Heart right ventricle (tissue), 16 donors: Measurements from ENCODE around the gene ORC4. TPM values are rescaled to one million over a fixed set of nuclear protein-coding genes. Genes with fewer than 3 reads are reported as not detected.

Experiments
- ATAC-seq, 8 donors: fragments of 200-7000 bp; cut with Tn5 transposase; one replicate each; pipeline ENCODE4 v1.9.1; 2020; ENCODE audit warnings: mild to moderate bottlenecking in 8 of 8, moderate library complexity in 8 of 8, moderate number of reproducible peaks in 1 of 8
- DNase-seq, 2 donors: peaks; one replicate each; pipeline ENCODE4 v3.0.0-alpha.2; 2020
- H3K27ac ChIP-seq, 10 donors: fragments of 200-600 bp; sonication (generic) in 2 of 10; one replicate each; pipeline versions ENCODE4 v1.5.0 to v1.8.0; 2020 to 2022; ENCODE audit warnings: mild to moderate bottlenecking in 3 of 10
- H3K27me3 ChIP-seq, 7 donors: fragments of 200-600 bp; one replicate each; pipeline ENCODE4 v1.8.0; 2021 to 2022; ENCODE audit warnings: mild to moderate bottlenecking in 2 of 7
- H3K36me3 ChIP-seq, 9 donors: fragments of 200-600 bp; sonication (generic) in 1 of 9; one replicate each; pipeline versions ENCODE4 v1.5.0 to v1.8.0; 2020 to 2022; ENCODE audit warnings: mild to moderate bottlenecking in 2 of 9
- H3K4me1 ChIP-seq, 9 donors: fragments of 200-600 bp; sonication (generic) in 1 of 9; one replicate each; pipeline versions ENCODE4 v1.5.0 to v1.8.0; 2020 to 2022; ENCODE audit warnings: mild to moderate bottlenecking in 4 of 9
- H3K4me3 ChIP-seq, 10 donors: fragments of 200-600 bp; sonication (generic) in 2 of 10; one replicate each; pipeline versions ENCODE4 v1.5.0 to v1.8.0; 2020 to 2022; ENCODE audit warnings: mild to moderate bottlenecking in 7 of 10, moderate library complexity in 2 of 10
- H3K9me3 ChIP-seq, 11 donors: fragments of 200-600 bp in 10 of 11; sonication (generic) in 2 of 11; one replicate each; pipeline versions ENCODE4 v1.5.0 to v1.8.0; 2013 to 2022; ENCODE audit warnings: mild to moderate bottlenecking in 2 of 11, control low read depth in 1 of 11, moderate library complexity in 1 of 11
- WGBS, 2 donors: extraction: QIAGEN DNeasy Blood & Tissue Kit; methylation state at CpG; one replicate each; pipeline ENCODE4 v1.1.7; 2013; ENCODE audit warnings: inconsistent platforms in 1 of 2; 5-methylcytosine and 5-hydroxymethylcytosine counted together
- intact Hi-C, 10 donors: fragments of 100-400 bp; cut with DNase I; formaldehyde crosslinking; loops; one replicate each; pipeline versions ENCODE4 v1.11.1 to v1.14.2; 2022
- polyA plus RNA-seq, 2 donors: library from polyadenylated mRNA; stranded (reverse); fragments of 200-250 nt; gene quantifications; one replicate each; pipeline ENCODE4 v1.2.3, GENCODE V29; 2013
- total RNA-seq, 10 donors: library from RNA; stranded (reverse); fragmentation: NEBNext Ultra II Directional in 3 of 10; extraction: Animal tissue kit (Norgen Biotek cat#: 25700) in 3 of 10; gene quantifications; one replicate each; pipeline versions ENCODE4 v1.2.1 to v1.2.4, GENCODE V29; 2021 to 2023
- TF ChIP-seq, protein P1 (sequence below), 9 donors: fragments of 200-600 bp; sonication (generic) in 2 of 9; IDR thresholded peaks; one replicate each; pipeline versions ENCODE4 v1.5.0 to v1.8.0; 2021 to 2022; ENCODE audit warnings: antibody characterized with exemption in 9 of 9, mild to moderate bottlenecking in 5 of 9, moderate library complexity in 1 of 9
- donor health status: Arrhythmogenic right ventricular cardiomyopathy.
- donor health status: ischemic (EF 13 %, LVEDD 7.1; RV severe dilation, severe dysfunction).
- donor health status: healthy with polysubstance abuse.
- donor health status: DM: no; HTN: yes; CAD: no.
- donor health status: DM: no; HTN: no; CAD: no.
- donor health status: ischemic (EF 25% LVEDD 6.9; RV normal size, moderate dysfunction).
- donor health status: ischemic (EF 25% LVEDD 5.7; RV mildly dilated, moderate dysfunction).
- donor health status: healthy.
- donor health status: DM: yes; HTN: yes; CAD: no.
- donor health status: Ischemic cardiomyopathy.
- donor health status: ischemic (EF 35%, LVEDD 5.7; RV mildly dilated, moderate dysfunction).
- donor health status: nonischemic (EF 11% LVEDD 7.7; RV severe dilation, severe dysfunction).
- donor health status: DM: yes; HTN: yes; CAD: no.
- donor health status: PGD.
- donor health status: ischemic (EF 29% LVEDD 5.4; RV normal size, mild dysfunction).
- donor health status: nonischemic (EF 23%, LVEDD 6.1; RV moderate dilation, normal function).

ORC4 gene
- total and polyA plus RNA-seq, 12 donors: 8.4 to 51.7 (median 38.8) TPM

DNA sequence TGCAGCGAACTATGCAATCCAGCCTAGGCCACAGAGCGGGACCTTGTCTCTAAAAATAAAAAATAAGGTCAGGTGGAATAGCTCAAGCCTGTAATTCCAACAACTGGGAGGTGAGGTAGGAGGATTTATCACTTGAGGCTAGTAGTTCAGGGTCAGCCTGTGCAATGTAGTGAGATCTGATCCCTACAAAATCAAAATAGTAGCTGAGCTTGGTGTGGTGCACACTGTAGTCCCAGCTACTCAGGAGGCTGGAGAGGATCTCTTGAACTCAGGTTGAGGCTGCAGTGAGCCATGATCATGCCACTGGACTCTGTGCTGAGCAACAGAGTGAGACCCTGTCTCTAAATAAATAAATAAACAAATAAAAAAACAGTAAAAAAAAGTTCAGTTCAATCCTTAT, 6.0 kb upstream of the ORC4 start:
- Histone ChIP-seq H3K9me3 (no peaks in the 10 kb centered on the region), H3K27me3 (no peaks in the 10 kb centered on the region), H3K4me1 (peaks cover 0 to 50% (median 34%) of the 10 kb centered on the region in 9 donors), H3K36me3 (peaks cover 0 to 5% (median 0%) of the 10 kb centered on the region in 9 donors), H3K4me3 (no peak overlapping the region), H3K27ac (no peak overlapping the region)
- intact Hi-C loops: no loop called here
- WGBS, 2 donors: 88 to 93% methylated on average over 2 of the region's 2 CpGs
- DNase-seq (no peak), ATAC-seq (no peak)
- TF ChIP-seq, protein P1, sequence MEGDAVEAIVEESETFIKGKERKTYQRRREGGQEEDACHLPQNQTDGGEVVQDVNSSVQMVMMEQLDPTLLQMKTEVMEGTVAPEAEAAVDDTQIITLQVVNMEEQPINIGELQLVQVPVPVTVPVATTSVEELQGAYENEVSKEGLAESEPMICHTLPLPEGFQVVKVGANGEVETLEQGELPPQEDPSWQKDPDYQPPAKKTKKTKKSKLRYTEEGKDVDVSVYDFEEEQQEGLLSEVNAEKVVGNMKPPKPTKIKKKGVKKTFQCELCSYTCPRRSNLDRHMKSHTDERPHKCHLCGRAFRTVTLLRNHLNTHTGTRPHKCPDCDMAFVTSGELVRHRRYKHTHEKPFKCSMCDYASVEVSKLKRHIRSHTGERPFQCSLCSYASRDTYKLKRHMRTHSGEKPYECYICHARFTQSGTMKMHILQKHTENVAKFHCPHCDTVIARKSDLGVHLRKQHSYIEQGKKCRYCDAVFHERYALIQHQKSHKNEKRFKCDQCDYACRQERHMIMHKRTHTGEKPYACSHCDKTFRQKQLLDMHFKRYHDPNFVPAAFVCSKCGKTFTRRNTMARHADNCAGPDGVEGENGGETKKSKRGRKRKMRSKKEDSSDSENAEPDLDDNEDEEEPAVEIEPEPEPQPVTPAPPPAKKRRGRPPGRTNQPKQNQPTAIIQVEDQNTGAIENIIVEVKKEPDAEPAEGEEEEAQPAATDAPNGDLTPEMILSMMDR (IDR thresholded peaks at IDR 0.05): no peak

DNA sequence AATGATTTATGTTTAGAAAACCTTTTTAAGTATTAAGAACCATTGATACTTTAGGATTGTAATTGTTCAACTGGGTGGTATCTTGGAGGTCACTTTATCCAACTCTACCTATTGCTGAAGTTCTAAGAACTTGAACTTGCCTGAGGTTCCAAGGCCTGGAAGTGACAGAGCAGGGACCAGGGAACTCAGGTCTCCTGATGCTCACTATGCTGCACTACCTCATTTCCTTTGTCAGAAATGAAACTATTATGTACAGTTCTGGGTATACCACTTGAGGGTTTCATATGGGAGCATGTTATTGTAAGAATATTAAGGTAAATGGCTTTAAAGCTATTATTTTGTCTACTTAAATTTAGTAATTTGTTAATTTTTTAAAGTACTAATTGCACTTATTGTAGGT, 3.3 kb upstream of the ORC4 start:
- TF ChIP-seq, protein P1 (IDR thresholded peaks at IDR 0.05): no peak
- Histone ChIP-seq H3K9me3 (no peaks in the 10 kb centered on the region), H3K36me3 (peaks cover 0 to 5% (median 0%) of the 10 kb centered on the region in 9 donors), H3K4me1 (peaks cover 3 to 53% (median 40%) of the 10 kb centered on the region in 9 donors), H3K27ac (no peak overlapping the region), H3K4me3 (no peak overlapping the region), H3K27me3 (no peaks in the 10 kb centered on the region)
- intact Hi-C loops: no loop called here
- no peak for ATAC-seq
- no peak for DNase-seq

DNA sequence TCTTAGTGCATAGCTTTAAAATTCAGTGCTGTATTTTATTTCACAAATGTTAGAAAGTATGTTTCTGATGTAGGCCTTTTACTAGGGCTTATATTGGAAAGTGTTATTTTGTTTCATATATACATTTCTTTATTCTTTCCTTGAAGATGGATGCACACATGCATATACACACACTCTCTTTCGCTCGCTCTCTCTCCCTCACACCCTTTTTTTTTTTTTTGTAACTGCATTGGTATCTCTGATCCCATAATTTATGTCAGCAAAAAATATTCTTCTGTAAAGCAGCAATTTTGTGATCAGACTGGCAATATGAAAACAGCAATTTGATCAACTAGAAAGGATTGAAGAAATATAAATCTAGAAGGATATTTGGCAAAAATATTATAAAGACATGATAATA, 2.3 kb upstream of the ORC4 start:
- H3K36me3 ChIP-seq: peaks cover 0 to 5% (median 0%) of the 10 kb centered on the region in 9 donors
- peaks cover 3 to 54% (median 47%) of the 10 kb centered on the region in 9 donors for H3K4me1 ChIP-seq
- intact Hi-C loops: no loop called here
- WGBS, 2 donors: 70 to 86% methylated on average over 2 of the region's 2 CpGs
- TF ChIP-seq, protein P1 (IDR thresholded peaks at IDR 0.05): no peak
- H3K9me3 ChIP-seq: no peaks in the 10 kb centered on the region
- peak overlapping the region in 4 of 10 donors; percentile 87 to 99 (median 96) for H3K4me3 ChIP-seq
- no peaks in the 10 kb centered on the region for H3K27me3 ChIP-seq
- ATAC-seq (no peak), DNase-seq (no peak)
- no peak overlapping the region for H3K27ac ChIP-seq

DNA sequence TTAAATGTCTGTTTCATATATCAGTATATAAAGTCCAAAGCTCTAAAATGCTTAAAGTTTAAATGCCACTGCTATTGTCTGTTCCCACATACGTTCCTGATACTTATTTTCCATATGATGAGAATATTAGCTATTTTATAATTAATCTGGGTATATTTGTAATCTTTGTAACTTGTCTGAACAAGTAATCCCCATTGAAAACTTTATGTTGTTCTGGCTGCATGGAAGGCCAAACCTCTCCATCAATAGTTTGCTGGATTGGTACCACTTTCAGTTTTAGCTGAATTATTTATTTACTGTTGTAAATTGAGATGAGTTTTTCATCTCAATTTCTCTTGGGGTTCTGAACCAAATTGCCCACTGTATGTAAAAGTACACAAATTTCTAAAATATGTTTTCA, 1.8 kb upstream of the ORC4 start:
- WGBS, 2 donors: 11 to 16% methylated on average over 1 of the region's 1 CpG
- no peaks in the 10 kb centered on the region for H3K27me3 ChIP-seq
- peak overlapping the region in 5 of 10 donors; percentile 93 to 97 (median 95) for H3K27ac ChIP-seq
- DNase-seq (no peak), ATAC-seq (no peak)
- H3K36me3 ChIP-seq: peaks cover 0 to 5% (median 0%) of the 10 kb centered on the region in 9 donors
- TF ChIP-seq, protein P1 (IDR thresholded peaks at IDR 0.05): no peak
- H3K4me3 ChIP-seq: peak overlapping the region in 9 of 10 donors; percentile 45 to 99 (median 85)
- peaks cover 3 to 59% (median 48%) of the 10 kb centered on the region in 9 donors for H3K4me1 ChIP-seq
- intact Hi-C loops: no loop called here
- H3K9me3 ChIP-seq: no peaks in the 10 kb centered on the region
